ENCODE results near the gene PLA2G4A. TPM values are rescaled to one million over a fixed set of nuclear protein-coding genes. Genes with fewer than 3 reads are reported as not detected.
A peak's percentile ranks its signal among the peaks of the same experiment; 100 is the strongest.

Gene PLA2G4A
- total RNA-seq, 1 experiment from 2014 or later = 0.39 TPM

GRCh38 chr1:186984959-186985358, 156.2 kb downstream of the PLA2G4A start:
- H2AFZ ChIP-seq (ENCODE audit: low read length) = no peak overlapping the region
- H4K8ac ChIP-seq (replicated peaks; ENCODE audit: insufficient read length, low read depth, low read length) = no peak overlapping the region
- no peak overlapping the region for H3K9ac ChIP-seq (ENCODE audit: extremely low read depth, insufficient read length, low read length)
- H3K9me3 ChIP-seq (ENCODE audit: control insufficient read depth, low read depth, low read length) = no peaks in the 10 kb centered on the region
- peak; percentile 49 for DNase-seq
- H2BK15ac ChIP-seq (ENCODE audit: low read depth, low read length) = no peak overlapping the region
- H3K79me1 ChIP-seq (ENCODE audit: insufficient read depth, low read depth, low read length, poor library complexity, severe bottlenecking) = no peaks in the 10 kb centered on the region
- no peaks in the 10 kb centered on the region for H3K23me2 ChIP-seq (ENCODE audit: insufficient read length, low read depth, low read length, poor library complexity, severe bottlenecking)
- H3K79me2 ChIP-seq (ENCODE audit: insufficient read depth, low read length) = no peaks in the 10 kb centered on the region
- H3T11ph ChIP-seq (ENCODE audit: low read length) = no peak overlapping the region
- H3K56ac ChIP-seq (ENCODE audit: insufficient read length, low read depth, low read length) = no peak overlapping the region
- no peak overlapping the region for H3K27ac ChIP-seq (ENCODE audit: insufficient read length, low read depth, low read length)
- H3K4me1 ChIP-seq (ENCODE audit: insufficient read depth, low read length) = no peaks in the 10 kb centered on the region
- H3K9me3 Mint-ChIP-seq = no peaks in the 10 kb centered on the region
- no peak overlapping the region for H3K14ac ChIP-seq (ENCODE audit: insufficient read depth, low read length)
- peak overlapping the region in 2 of 3 experiments; percentile 43 to 63; a peak in 4 of 7 replicates for H3K27ac Mint-ChIP-seq
- no peaks in the 10 kb centered on the region for H3K36me3 Mint-ChIP-seq (ENCODE audit: insufficient read depth in 1 of 3, low read depth in 3 of 3)
- no peaks in the 10 kb centered on the region for H4K20me1 ChIP-seq (ENCODE audit: control insufficient read depth, insufficient read depth, insufficient read length)
- no peak overlapping the region for H3K4me2 ChIP-seq (ENCODE audit: insufficient read depth, insufficient read length, low read length)
- no peak overlapping the region for H2BK20ac ChIP-seq (ENCODE audit: low read depth, low read length, poor library complexity, severe bottlenecking)
- no peak overlapping the region for H2BK12ac ChIP-seq (ENCODE audit: insufficient read length, low read depth, low read length)
- H2BK120ac ChIP-seq (ENCODE audit: low read depth, low read length, poor library complexity, severe bottlenecking) = no peak overlapping the region
- no peak overlapping the region for H4K91ac ChIP-seq (ENCODE audit: insufficient read length, low read depth, low read length)
- H3K4me1 Mint-ChIP-seq = peaks cover 11 to 12% of the 10 kb centered on the region in 2 experiments
- H3K4me3 Mint-ChIP-seq = no peak overlapping the region
- WGBS (ENCODE audit: extremely low coverage, insufficient read length, low lambda C conversion rate) = no CpG with 5 or more reads among the region's 4 CpGs
- H2AK5ac ChIP-seq (ENCODE audit: insufficient read length, low read length) = no peak overlapping the region
- H3K18ac ChIP-seq (ENCODE audit: insufficient read length, low read depth, low read length) = no peak overlapping the region
- no peak overlapping the region for H3K23ac ChIP-seq (ENCODE audit: insufficient read length, low read depth, low read length)
- no peak overlapping the region for H4K5ac ChIP-seq (ENCODE audit: insufficient read length, low read depth, low read length)
- H2BK5ac ChIP-seq (ENCODE audit: insufficient read length, low read length) = no peak overlapping the region
- no peak overlapping the region for H3K4ac ChIP-seq (ENCODE audit: low read depth, low read length)
- no peaks in the 10 kb centered on the region for H3K27me3 Mint-ChIP-seq (ENCODE audit: low read depth)
- H3K27me3 ChIP-seq (ENCODE audit: insufficient read depth, low read length) = no peaks in the 10 kb centered on the region
- TF ChIP-seq, protein P1, sequence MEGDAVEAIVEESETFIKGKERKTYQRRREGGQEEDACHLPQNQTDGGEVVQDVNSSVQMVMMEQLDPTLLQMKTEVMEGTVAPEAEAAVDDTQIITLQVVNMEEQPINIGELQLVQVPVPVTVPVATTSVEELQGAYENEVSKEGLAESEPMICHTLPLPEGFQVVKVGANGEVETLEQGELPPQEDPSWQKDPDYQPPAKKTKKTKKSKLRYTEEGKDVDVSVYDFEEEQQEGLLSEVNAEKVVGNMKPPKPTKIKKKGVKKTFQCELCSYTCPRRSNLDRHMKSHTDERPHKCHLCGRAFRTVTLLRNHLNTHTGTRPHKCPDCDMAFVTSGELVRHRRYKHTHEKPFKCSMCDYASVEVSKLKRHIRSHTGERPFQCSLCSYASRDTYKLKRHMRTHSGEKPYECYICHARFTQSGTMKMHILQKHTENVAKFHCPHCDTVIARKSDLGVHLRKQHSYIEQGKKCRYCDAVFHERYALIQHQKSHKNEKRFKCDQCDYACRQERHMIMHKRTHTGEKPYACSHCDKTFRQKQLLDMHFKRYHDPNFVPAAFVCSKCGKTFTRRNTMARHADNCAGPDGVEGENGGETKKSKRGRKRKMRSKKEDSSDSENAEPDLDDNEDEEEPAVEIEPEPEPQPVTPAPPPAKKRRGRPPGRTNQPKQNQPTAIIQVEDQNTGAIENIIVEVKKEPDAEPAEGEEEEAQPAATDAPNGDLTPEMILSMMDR (conservative IDR thresholded peaks at IDR 0.05) = no peak
